Measurements from ENCODE around the gene EHBP1L1. TPM values are rescaled to one million over a fixed set of nuclear protein-coding genes. Genes with fewer than 3 reads are reported as not detected.

The EHBP1L1 gene
- total RNA-seq, 2 experiments from 2014 or later, result 59.7 to 71.6 TPM

GRCh38 chr11:65609665-65610064 lies 33.8 kb downstream of the EHBP1L1 start:
- Histone ChIP-seq H3K27ac (ENCODE audit: low read depth, low read length, poor library complexity, severe bottlenecking) (no peak overlapping the region), H3K9me3 (ENCODE audit: low read length) (no peaks in the 10 kb centered on the region), H2AFZ (ENCODE audit: low read length) (no peak overlapping the region), H4K20me1 (ENCODE audit: insufficient read depth, low read length) (no peaks in the 10 kb centered on the region), H3K4me1 (ENCODE audit: insufficient read depth, low read length, poor library complexity, severe bottlenecking) (peaks cover 32% of the 10 kb centered on the region), H3K9me2 (ENCODE audit: insufficient read depth, low read length) (no peaks in the 10 kb centered on the region), H3K4me2 (ENCODE audit: low read length) (no peak overlapping the region), H3K36me3 (ENCODE audit: insufficient read depth, low read length) (peaks cover 29% of the 10 kb centered on the region), H3K79me2 (ENCODE audit: insufficient read depth, low read depth, low read length) (peaks cover 23% of the 10 kb centered on the region; the same call in 1 of the 2 replicates), H3K4me3 (ENCODE audit: low read depth, low read length, poor library complexity, severe bottlenecking) (no peak overlapping the region)
- BruUV-seq (replicated peaks), result no TSS peak
- TF ChIP-seq EZH2phosphoT487 (IDR thresholded peaks at IDR 0.05; ENCODE audit: borderline replicate concordance, low read depth, low read length) (no peak), CTCF (conservative IDR thresholded peaks at IDR 0.05; ENCODE audit: low read length) (no peak)
- ChIA-PET POLR2A (no interaction called here), CTCF (ENCODE audit: unreplicated experiment) (no interaction called here)
- DNase-seq (ENCODE audit: low spot score), result no peak
- intact Hi-C loops (cut with micrococcal nuclease; ENCODE audit: unreplicated experiment), result no loop called here

- ChIA-PET CTCF (ENCODE audit: unreplicated experiment) (interaction anchor here (0.6 kb wide), 1 partner anchor 17 kb away, joined by 3 read pairs; no protein-coding TSS in a partner anchor), POLR2A (interaction anchor here (0.7 kb wide), 1 partner anchor 11 kb away, joined by 3 read pairs; no protein-coding TSS in a partner anchor)
- H3K36me3 ChIP-seq (ENCODE audit: insufficient read depth, low read length), result peaks cover 22% of the 10 kb centered on the region
- no peak overlapping the region for H3K27ac ChIP-seq (ENCODE audit: low read depth, low read length, poor library complexity, severe bottlenecking)
- no peak for DNase-seq (ENCODE audit: low spot score)
- H3K4me3 ChIP-seq (ENCODE audit: low read depth, low read length, poor library complexity, severe bottlenecking), result no peak overlapping the region
- no peak overlapping the region for H2AFZ ChIP-seq (ENCODE audit: low read length)
- H3K9me2 ChIP-seq (ENCODE audit: insufficient read depth, low read length), result no peaks in the 10 kb centered on the region
- TF ChIP-seq EZH2phosphoT487 (IDR thresholded peaks at IDR 0.05; ENCODE audit: borderline replicate concordance, low read depth, low read length) (no peak), CTCF (conservative IDR thresholded peaks at IDR 0.05; ENCODE audit: low read length) (no peak)
- peaks cover 32% of the 10 kb centered on the region for H3K4me1 ChIP-seq (ENCODE audit: insufficient read depth, low read length, poor library complexity, severe bottlenecking)
- peaks cover 23% of the 10 kb centered on the region; the same call in 1 of the 2 replicates for H3K79me2 ChIP-seq (ENCODE audit: insufficient read depth, low read depth, low read length)
- intact Hi-C loops (cut with micrococcal nuclease; ENCODE audit: unreplicated experiment), result no loop called here
- no peaks in the 10 kb centered on the region for H4K20me1 ChIP-seq (ENCODE audit: insufficient read depth, low read length)
- no TSS peak for BruUV-seq (replicated peaks)
- H3K4me2 ChIP-seq (ENCODE audit: low read length), result no peak overlapping the region
- H3K9me3 ChIP-seq (ENCODE audit: low read length), result no peaks in the 10 kb centered on the region
These were observed 34.6 kb downstream of the EHBP1L1 start for GRCh38 chr11:65610404-65610803.

GRCh38 chr11:65611028-65611757 lies 35.3 kb downstream of the EHBP1L1 start:
- BruUV-seq (replicated peaks), result no TSS peak
- CTCF ChIA-PET (ENCODE audit: unreplicated experiment), result no interaction called here
- Histone ChIP-seq H4K20me1 (ENCODE audit: insufficient read depth, low read length) (no peaks in the 10 kb centered on the region), H3K36me3 (ENCODE audit: insufficient read depth, low read length) (peaks cover 14% of the 10 kb centered on the region), H3K79me2 (ENCODE audit: insufficient read depth, low read depth, low read length) (peaks cover 27% of the 10 kb centered on the region), H3K9me3 (ENCODE audit: low read length) (no peaks in the 10 kb centered on the region), H3K4me1 (ENCODE audit: insufficient read depth, low read length, poor library complexity, severe bottlenecking) (peaks cover 32% of the 10 kb centered on the region), H3K27ac (ENCODE audit: low read depth, low read length, poor library complexity, severe bottlenecking) (no peak overlapping the region), H2AFZ (ENCODE audit: low read length) (no peak overlapping the region), H3K4me3 (ENCODE audit: low read depth, low read length, poor library complexity, severe bottlenecking) (no peak overlapping the region), H3K9me2 (ENCODE audit: insufficient read depth, low read length) (no peaks in the 10 kb centered on the region), H3K4me2 (ENCODE audit: low read length) (peak overlapping the region; percentile 88; the same call in 1 of the 2 replicates)
- TF ChIP-seq EZH2phosphoT487 (IDR thresholded peaks at IDR 0.05; ENCODE audit: borderline replicate concordance, low read depth, low read length) (no peak), CTCF (conservative IDR thresholded peaks at IDR 0.05; ENCODE audit: low read length) (no peak)
- no peak for DNase-seq (ENCODE audit: low spot score)
- intact Hi-C loops (cut with micrococcal nuclease; ENCODE audit: unreplicated experiment), result no loop called here
- POLR2A ChIA-PET, result no interaction called here

Data from OCI-LY7 (cell line).